ENCODE results near the gene CTNNA3. TPM values are rescaled to one million over a fixed set of nuclear protein-coding genes. Genes with fewer than 3 reads are reported as not detected.

The CTNNA3 gene
- total RNA-seq, 1 donor from 2014 or later, result not detected

DNA sequence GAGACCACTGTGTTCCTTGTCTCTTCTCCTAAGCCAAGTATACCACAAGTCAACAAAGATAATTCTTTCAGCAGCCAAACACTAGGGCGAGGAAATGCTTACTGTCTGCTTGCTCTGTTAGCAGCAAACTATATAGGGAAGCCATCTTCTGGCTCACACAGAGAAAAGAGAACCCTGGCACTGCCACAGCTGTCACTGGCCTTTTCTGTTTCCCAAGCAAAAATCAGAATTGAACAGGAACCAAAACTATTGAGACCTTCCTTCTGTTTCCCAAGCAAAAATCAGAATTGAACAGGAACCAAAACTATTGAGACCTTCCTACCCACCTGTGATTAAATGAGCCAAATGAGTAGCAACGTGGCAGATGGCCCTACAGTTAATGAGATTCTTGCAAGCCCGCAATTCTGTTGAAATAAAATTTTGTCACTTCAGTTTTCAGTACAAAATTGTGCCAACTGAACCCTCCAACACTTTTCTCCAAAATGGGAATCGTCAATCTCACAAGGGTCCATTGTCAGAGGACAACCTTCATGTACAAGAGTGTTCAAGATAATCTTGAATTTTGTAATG is 715.7 kb downstream of the CTNNA3 start:
- TF ChIP-seq CTCF (IDR thresholded peaks at IDR 0.05), result no peak
- ATAC-seq (ENCODE audit: low read depth) (no peak), DNase-seq (no peak)
- no peaks in the 10 kb centered on the region for H3K9me3 Mint-ChIP-seq
- ChIA-PET POLR2A (no interaction called here), CTCF (no interaction called here)
- no peaks in the 10 kb centered on the region for H3K36me3 Mint-ChIP-seq (ENCODE audit: low read depth)
- H3K4me1 Mint-ChIP-seq, result peaks cover 3% of the 10 kb centered on the region
- intact Hi-C loops (cut with micrococcal nuclease), result no loop called here
- H3K4me3 Mint-ChIP-seq, result no peak overlapping the region
- no peak overlapping the region for H3K27ac Mint-ChIP-seq
- no peaks in the 10 kb centered on the region for H3K27me3 Mint-ChIP-seq

GRCh38 chr10:66964946-66965345 is 731.0 kb downstream of the CTNNA3 start:
- ATAC-seq (ENCODE audit: low read depth) (no peak), DNase-seq (no peak)
- H3K27ac Mint-ChIP-seq, result no peak overlapping the region
- H3K4me3 Mint-ChIP-seq, result no peak overlapping the region
- TF ChIP-seq CTCF (IDR thresholded peaks at IDR 0.05), result no peak
- CTCF ChIA-PET, result no interaction called here
- no peaks in the 10 kb centered on the region for H3K27me3 Mint-ChIP-seq
- no peaks in the 10 kb centered on the region for H3K9me3 Mint-ChIP-seq
- POLR2A ChIA-PET, result no interaction called here
- H3K36me3 Mint-ChIP-seq (ENCODE audit: low read depth), result no peaks in the 10 kb centered on the region
- no peaks in the 10 kb centered on the region for H3K4me1 Mint-ChIP-seq
- intact Hi-C loops (cut with micrococcal nuclease), result no loop called here

DNA sequence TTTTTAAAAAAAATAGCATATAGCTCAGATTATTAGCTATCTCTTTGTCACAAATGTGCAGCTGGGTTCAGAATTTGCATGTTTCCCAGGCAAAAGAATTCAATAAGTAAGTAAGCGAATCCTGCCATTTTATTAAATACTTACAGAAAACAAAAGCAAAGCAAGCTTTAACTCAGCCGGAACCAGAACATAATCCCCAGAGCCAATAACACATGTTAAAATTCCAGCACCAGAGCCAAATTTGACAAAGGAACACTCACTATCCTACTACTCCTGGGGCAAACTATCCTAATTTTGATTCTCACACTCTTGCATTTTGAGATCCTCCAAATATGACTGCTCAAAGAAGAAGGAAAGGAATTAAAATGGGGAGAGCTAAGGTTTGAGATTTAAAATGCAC is 737.5 kb downstream of the CTNNA3 start:
- ATAC-seq (ENCODE audit: low read depth) (no peak), DNase-seq (no peak)
- POLR2A ChIA-PET, result no interaction called here
- Mint-ChIP-seq H3K4me1 (no peaks in the 10 kb centered on the region), H3K27ac (no peak overlapping the region), H3K36me3 (ENCODE audit: low read depth) (no peaks in the 10 kb centered on the region), H3K4me3 (no peak overlapping the region), H3K9me3 (no peaks in the 10 kb centered on the region), H3K27me3 (no peaks in the 10 kb centered on the region)
- intact Hi-C loops (cut with micrococcal nuclease), result no loop called here
- TF ChIP-seq CTCF (IDR thresholded peaks at IDR 0.05), result no peak
- CTCF ChIA-PET, result no interaction called here

- H3K27ac Mint-ChIP-seq, result no peak overlapping the region
- no peaks in the 10 kb centered on the region for H3K36me3 Mint-ChIP-seq (ENCODE audit: low read depth)
- DNase-seq (no peak), ATAC-seq (ENCODE audit: low read depth) (no peak)
- H3K9me3 Mint-ChIP-seq, result no peaks in the 10 kb centered on the region
- intact Hi-C loops (cut with micrococcal nuclease), result no loop called here
- no peak for TF ChIP-seq CTCF (IDR thresholded peaks at IDR 0.05)
- H3K4me1 Mint-ChIP-seq, result no peaks in the 10 kb centered on the region
- CTCF ChIA-PET, result no interaction called here
- POLR2A ChIA-PET, result no interaction called here
- no peak overlapping the region for H3K4me3 Mint-ChIP-seq
- no peaks in the 10 kb centered on the region for H3K27me3 Mint-ChIP-seq
Observed at GRCh38 chr10:66951896-66952295, 744.1 kb downstream of the CTNNA3 start.

DNA sequence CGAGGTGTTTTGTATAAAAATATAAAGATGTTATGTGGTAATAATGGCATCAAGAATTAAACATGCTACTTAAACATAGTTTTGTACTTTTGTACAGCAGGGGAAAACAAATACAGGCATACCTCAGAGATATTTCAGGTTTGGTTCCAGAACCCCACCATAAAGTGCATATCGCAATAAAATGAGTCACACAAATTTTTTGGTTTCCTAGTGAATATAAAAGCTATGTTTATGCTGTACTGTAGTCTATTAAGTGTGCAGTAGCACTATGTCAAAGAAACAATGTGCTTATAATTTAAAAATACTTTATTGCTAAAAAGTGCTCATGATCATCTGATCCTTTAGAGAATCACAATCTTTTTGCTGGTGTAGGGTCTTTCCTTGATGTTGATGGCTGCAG is 752.4 kb downstream of the CTNNA3 start:
- no peak for TF ChIP-seq CTCF (IDR thresholded peaks at IDR 0.05)
- Mint-ChIP-seq H3K36me3 (ENCODE audit: low read depth) (no peaks in the 10 kb centered on the region), H3K27me3 (no peaks in the 10 kb centered on the region), H3K27ac (no peak overlapping the region), H3K9me3 (no peaks in the 10 kb centered on the region), H3K4me3 (no peak overlapping the region), H3K4me1 (no peaks in the 10 kb centered on the region)
- intact Hi-C loops (cut with micrococcal nuclease), result no loop called here
- ATAC-seq (ENCODE audit: low read depth) (no peak), DNase-seq (no peak)
- CTCF ChIA-PET, result no interaction called here
- POLR2A ChIA-PET, result no interaction called here

All from activated B cell treated with CpG ODN at 0.5 μM for 24 hours (primary cell).